Measurements from ENCODE around the gene MICAL3. TPM values are rescaled to one million over a fixed set of nuclear protein-coding genes. Genes with fewer than 3 reads are reported as not detected.
A peak's percentile ranks its signal among the peaks of the same experiment; 100 is the strongest.

Gene MICAL3
- total RNA-seq, 2 donors from 2014 or later, result 33.6 to 34.0 TPM

DNA sequence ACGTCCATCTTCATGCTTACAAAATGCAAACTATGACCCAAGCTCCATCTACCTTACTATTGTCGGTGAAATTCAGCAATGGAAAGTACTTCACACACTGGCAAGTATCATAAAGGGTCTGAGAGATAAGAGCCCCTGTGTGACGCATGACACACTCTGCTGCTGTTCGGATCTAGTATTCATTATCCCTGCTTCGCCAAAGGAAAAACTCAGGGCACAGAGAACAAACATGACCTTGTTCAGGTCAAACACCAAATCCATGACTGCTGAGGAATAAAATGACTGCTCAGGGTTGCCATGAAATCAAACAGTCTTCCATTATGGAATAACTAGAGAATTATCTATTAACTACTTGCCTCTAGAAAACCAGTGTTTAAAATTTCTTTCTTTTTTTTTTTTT lies 73.0 kb downstream of the MICAL3 start:
- ATAC-seq (no peak), DNase-seq (no peak)
- no peaks in the 10 kb centered on the region for H3K36me3 ChIP-seq (replicated peaks in 1 of 2; ENCODE audit: insufficient read depth in 1 of 2, low read depth in 2 of 2)
- 41 to 51% methylated on average over 5 of the region's 5 CpGs for WGBS, 2 donors
- intact Hi-C loops (cut with DNase I), result no loop called here
- no peak overlapping the region for H3K4me3 ChIP-seq
- H3K9me3 ChIP-seq, result no peaks in the 10 kb centered on the region
- no peaks in the 10 kb centered on the region for H3K27me3 ChIP-seq
- peaks cover 54% of the 10 kb centered on the region for H3K4me1 ChIP-seq
- peak overlapping the region in 3 of 4 donors; percentile 29 to 61 (median 52) for H3K27ac ChIP-seq
- TF ChIP-seq POLR2A (IDR thresholded peaks at IDR 0.05), result no peak
- TF ChIP-seq, protein P1, sequence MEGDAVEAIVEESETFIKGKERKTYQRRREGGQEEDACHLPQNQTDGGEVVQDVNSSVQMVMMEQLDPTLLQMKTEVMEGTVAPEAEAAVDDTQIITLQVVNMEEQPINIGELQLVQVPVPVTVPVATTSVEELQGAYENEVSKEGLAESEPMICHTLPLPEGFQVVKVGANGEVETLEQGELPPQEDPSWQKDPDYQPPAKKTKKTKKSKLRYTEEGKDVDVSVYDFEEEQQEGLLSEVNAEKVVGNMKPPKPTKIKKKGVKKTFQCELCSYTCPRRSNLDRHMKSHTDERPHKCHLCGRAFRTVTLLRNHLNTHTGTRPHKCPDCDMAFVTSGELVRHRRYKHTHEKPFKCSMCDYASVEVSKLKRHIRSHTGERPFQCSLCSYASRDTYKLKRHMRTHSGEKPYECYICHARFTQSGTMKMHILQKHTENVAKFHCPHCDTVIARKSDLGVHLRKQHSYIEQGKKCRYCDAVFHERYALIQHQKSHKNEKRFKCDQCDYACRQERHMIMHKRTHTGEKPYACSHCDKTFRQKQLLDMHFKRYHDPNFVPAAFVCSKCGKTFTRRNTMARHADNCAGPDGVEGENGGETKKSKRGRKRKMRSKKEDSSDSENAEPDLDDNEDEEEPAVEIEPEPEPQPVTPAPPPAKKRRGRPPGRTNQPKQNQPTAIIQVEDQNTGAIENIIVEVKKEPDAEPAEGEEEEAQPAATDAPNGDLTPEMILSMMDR (IDR thresholded peaks at IDR 0.05), result no peak

DNA sequence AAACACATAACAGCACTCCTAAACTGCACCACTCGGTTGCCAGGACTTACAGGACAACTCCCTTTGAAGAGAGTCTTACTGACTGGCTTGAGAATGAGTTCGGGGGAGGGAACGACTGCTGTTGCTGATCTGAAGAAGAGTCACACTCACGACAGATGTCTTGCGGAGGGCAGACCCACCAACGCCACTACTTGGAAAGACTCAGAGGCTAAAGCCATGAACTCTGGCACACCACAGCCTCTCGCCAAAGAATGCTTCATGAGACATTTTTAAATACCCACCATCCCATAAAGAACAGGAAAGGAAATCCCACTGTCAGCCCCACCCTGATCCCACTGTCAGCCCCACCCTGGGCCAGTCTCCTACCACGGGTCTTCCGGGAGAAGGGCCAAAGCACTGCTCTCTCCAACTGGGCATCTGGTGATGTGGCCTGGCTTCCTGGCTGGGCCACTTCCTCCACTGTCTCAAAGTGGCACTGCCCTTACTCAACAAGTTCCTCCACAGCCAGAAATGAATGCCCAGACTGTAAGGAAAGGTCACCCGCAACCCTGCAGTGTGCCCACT lies 73.6 kb downstream of the MICAL3 start:
- intact Hi-C loops (cut with DNase I), result no loop called here

DNA sequence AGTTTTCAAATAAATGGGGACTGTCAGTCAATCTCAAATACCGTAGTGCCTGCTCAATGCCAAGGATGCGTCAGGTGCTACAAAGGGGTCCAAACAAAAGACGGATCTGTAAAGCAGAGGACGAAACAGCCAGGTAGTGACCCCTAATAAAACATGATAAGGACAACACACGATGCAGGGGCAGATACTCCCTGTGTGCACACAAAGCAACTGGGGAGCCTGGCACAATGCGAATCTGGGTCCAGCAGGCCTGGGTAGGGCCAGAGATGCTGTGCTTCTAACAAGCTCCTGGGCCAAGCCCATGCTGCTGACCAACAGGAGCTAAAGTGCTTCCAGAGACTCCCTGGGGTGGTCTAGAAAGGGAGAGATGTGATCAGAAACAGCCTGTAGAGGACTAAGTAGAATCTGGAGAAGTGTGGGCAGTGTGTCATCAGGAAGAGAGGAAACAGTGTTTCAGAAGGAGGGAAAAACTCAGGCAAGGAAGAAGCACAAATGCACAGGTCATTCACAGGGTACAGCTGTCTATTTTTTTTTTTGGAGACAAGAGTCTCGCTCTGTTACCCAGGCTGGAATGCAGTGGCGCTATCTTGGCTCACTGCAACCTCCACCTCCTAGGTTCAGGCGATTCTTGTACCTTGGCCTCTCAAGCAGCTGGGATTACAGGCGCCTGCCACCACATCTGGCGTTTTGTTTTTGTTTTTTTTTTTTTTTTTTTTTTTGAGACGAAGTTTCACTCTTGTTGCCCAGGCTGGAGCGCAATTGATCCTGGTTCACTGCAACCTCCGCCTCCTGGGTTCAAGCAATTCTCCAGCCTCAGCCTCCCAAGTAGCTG lies 74.5 kb downstream of the MICAL3 start:
- no peak overlapping the region for H3K4me3 ChIP-seq
- no peak for DNase-seq
- WGBS, 2 donors, result 90 to 93% methylated on average over 14 of the region's 14 CpGs
- H3K9me3 ChIP-seq, result no peaks in the 10 kb centered on the region
- no peaks in the 10 kb centered on the region for H3K36me3 ChIP-seq (replicated peaks in 1 of 2; ENCODE audit: insufficient read depth in 1 of 2, low read depth in 2 of 2)
- TF ChIP-seq POLR2A (IDR thresholded peaks at IDR 0.05), result no peak
- TF ChIP-seq, protein P1 (IDR thresholded peaks at IDR 0.05), result no peak
- no peak for ATAC-seq
- intact Hi-C loops (cut with DNase I), result loop anchor here (5.0 kb wide), 1 partner anchor 53 kb away; no protein-coding TSS in a partner anchor
- H3K27me3 ChIP-seq, result no peaks in the 10 kb centered on the region
- H3K27ac ChIP-seq, result no peak overlapping the region
- peaks cover 52% of the 10 kb centered on the region for H3K4me1 ChIP-seq

More for the DNA sequence above, 73.6 kb downstream of the MICAL3 start:
- TF ChIP-seq, protein P1 (IDR thresholded peaks at IDR 0.05), result no peak
- TF ChIP-seq POLR2A (IDR thresholded peaks at IDR 0.05), result no peak
- H3K9me3 ChIP-seq, result no peaks in the 10 kb centered on the region
- WGBS, 2 donors, result 86 to 88% methylated on average over 7 to 10 of the region's 10 CpGs
- H3K27me3 ChIP-seq, result no peaks in the 10 kb centered on the region
- DNase-seq, result no peak
- peak; percentile 25 for ATAC-seq
- peak overlapping the region in 3 of 4 donors; percentile 29 to 61 (median 52) for H3K27ac ChIP-seq
- no peaks in the 10 kb centered on the region for H3K36me3 ChIP-seq (replicated peaks in 1 of 2; ENCODE audit: insufficient read depth in 1 of 2, low read depth in 2 of 2)
- peaks cover 51% of the 10 kb centered on the region for H3K4me1 ChIP-seq
- H3K4me3 ChIP-seq, result no peak overlapping the region

DNA sequence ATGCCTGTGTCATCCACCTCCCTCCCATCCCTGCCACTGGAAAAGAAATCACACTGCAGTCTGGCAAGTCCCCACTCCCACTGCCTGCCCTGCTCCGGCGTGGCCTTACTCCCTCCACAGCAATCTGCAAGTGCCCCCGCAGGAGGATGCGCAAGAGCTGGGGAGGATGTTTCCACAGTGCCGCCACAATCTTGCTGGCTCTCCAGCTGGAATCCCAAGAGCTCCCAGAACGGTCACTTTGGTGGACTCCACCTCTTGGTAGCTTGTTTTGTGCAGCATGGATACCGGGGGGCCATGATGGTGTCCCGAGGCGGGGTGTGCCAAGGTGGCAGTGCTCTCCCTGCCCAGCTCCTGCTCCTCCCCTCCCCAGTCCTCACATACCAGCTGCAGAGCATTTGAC lies 76.3 kb downstream of the MICAL3 start:
- peaks cover 54% of the 10 kb centered on the region for H3K4me1 ChIP-seq
- H3K4me3 ChIP-seq, result no peak overlapping the region
- no peak overlapping the region for H3K27ac ChIP-seq
- DNase-seq, result no peak
- H3K27me3 ChIP-seq, result no peaks in the 10 kb centered on the region
- TF ChIP-seq, protein P1 (IDR thresholded peaks at IDR 0.05), result no peak
- no peak for TF ChIP-seq POLR2A (IDR thresholded peaks at IDR 0.05)
- WGBS, 2 donors, result 96 to 98% methylated on average over 7 to 9 of the region's 9 CpGs
- ATAC-seq, result no peak
- H3K36me3 ChIP-seq (replicated peaks in 1 of 2; ENCODE audit: insufficient read depth in 1 of 2, low read depth in 2 of 2), result no peaks in the 10 kb centered on the region
- intact Hi-C loops (cut with DNase I), result loop anchor here (5.0 kb wide), 1 partner anchor 51 kb away; no protein-coding TSS in a partner anchor
- H3K9me3 ChIP-seq, result no peaks in the 10 kb centered on the region
